MCF 10A (cell line): ENCODE measurements around the gene LOXHD1. TPM values are rescaled to one million over a fixed set of nuclear protein-coding genes. Genes with fewer than 3 reads are reported as not detected.

Experiments used
- BruUV-seq: library from RNA; stranded (reverse); fragments of 400-500 nt; replicated peaks from 2 replicates; lab custom pipeline; 2021; lab: Mats Ljungman, UMichigan
- CTCF ChIA-PET: fragments of 300-600 bp; sonication (Branson Sonifier 250); formaldehyde crosslinking; extraction: SDS; loops from one replicate; lab custom pipeline; 2021; ENCODE audit warnings: antibody characterized with exemption, inconsistent platforms; lab: Yijun Ruan, JAX
- POLR2A ChIA-PET: fragments of 300-600, 350-650 bp; sonication (Branson Sonifier 250); formaldehyde crosslinking; extraction: SDS; loops from one replicate; lab custom pipeline; 2020; ENCODE audit warnings: antibody characterized with exemption, inconsistent platforms; lab: Yijun Ruan, JAX
- DNase-seq: peaks from one replicate; pipeline ENCODE4 v3.0.0-alpha.2; 2018; ENCODE audit not compliant: unreplicated experiment
- H3K27ac Mint-ChIP-seq: one replicate; pipeline ENCODE4 v1.8.0; 2022; ENCODE audit warnings: mild to moderate bottlenecking, low read depth, mixed read lengths; ENCODE audit not compliant: unreplicated experiment
- H3K27me3 Mint-ChIP-seq: one replicate; pipeline ENCODE4 v1.8.0; 2022; ENCODE audit warnings: mixed read lengths; ENCODE audit not compliant: insufficient read depth, unreplicated experiment
- H3K36me3 Mint-ChIP-seq: one replicate; pipeline ENCODE4 v1.8.0; 2022; ENCODE audit warnings: mild to moderate bottlenecking, moderate library complexity, mixed read lengths; ENCODE audit not compliant: insufficient read depth, unreplicated experiment
- H3K4me1 Mint-ChIP-seq: one replicate; pipeline ENCODE4 v1.8.0; 2022; ENCODE audit warnings: mixed read lengths; ENCODE audit not compliant: insufficient read depth, unreplicated experiment
- H3K4me3 Mint-ChIP-seq: one replicate; pipeline ENCODE4 v1.8.0; 2022; ENCODE audit warnings: mild to moderate bottlenecking, moderate library complexity, mixed read lengths; ENCODE audit not compliant: unreplicated experiment
- H3K9me3 Mint-ChIP-seq: one replicate; pipeline ENCODE4 v1.8.0; 2022; ENCODE audit warnings: mixed read lengths; ENCODE audit not compliant: unreplicated experiment
- intact Hi-C: fragments of 100-400 bp; cut with micrococcal nuclease; formaldehyde crosslinking; loops from 2 replicates; pipeline ENCODE4 v1.14.1; 2022
- total RNA-seq: library from RNA; stranded (reverse); gene quantifications from 2 replicates; pipeline ENCODE4 v1.2.3, GENCODE V29; 2022
- TF ChIP-seq, protein P1 (sequence below): fragments of 200-600 bp; IDR thresholded peaks from one replicate; pipeline ENCODE4 v1.8.0; 2022; ENCODE audit warnings: antibody characterized with exemption, mild to moderate bottlenecking; ENCODE audit not compliant: unreplicated experiment

Gene LOXHD1
- total RNA-seq, 1 experiment from 2014 or later, result not detected

DNA sequence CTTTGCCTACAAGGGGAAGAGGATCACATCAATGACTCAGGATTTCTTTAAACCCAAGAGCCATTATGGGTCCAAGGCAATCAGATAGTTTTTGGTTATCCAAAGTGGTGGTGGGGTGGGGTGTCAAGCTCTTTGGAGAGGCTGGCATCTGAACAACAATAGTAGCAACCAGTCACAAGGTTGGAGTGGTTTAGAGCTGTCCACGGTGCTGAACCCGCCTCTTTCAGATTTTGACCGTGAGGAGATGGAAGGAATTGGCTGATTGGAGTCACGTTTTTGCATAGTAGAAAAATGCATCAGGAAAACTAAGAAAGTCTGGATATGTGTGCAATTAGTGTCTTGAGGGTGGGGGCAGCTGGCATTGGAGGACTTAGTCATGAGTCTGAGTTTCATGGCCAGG lies 159.9 kb downstream of the LOXHD1 start:
- no peaks in the 10 kb centered on the region for H3K36me3 Mint-ChIP-seq
- TF ChIP-seq, protein P1, sequence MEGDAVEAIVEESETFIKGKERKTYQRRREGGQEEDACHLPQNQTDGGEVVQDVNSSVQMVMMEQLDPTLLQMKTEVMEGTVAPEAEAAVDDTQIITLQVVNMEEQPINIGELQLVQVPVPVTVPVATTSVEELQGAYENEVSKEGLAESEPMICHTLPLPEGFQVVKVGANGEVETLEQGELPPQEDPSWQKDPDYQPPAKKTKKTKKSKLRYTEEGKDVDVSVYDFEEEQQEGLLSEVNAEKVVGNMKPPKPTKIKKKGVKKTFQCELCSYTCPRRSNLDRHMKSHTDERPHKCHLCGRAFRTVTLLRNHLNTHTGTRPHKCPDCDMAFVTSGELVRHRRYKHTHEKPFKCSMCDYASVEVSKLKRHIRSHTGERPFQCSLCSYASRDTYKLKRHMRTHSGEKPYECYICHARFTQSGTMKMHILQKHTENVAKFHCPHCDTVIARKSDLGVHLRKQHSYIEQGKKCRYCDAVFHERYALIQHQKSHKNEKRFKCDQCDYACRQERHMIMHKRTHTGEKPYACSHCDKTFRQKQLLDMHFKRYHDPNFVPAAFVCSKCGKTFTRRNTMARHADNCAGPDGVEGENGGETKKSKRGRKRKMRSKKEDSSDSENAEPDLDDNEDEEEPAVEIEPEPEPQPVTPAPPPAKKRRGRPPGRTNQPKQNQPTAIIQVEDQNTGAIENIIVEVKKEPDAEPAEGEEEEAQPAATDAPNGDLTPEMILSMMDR, result no peak
- ChIA-PET POLR2A (no interaction called here), CTCF (interaction anchor here (0.8 to 1.4 kb wide), 2 partner anchors 20 to 215 kb away, joined by 3 to 5 read pairs; no protein-coding TSS in a partner anchor)
- no peaks in the 10 kb centered on the region for H3K9me3 Mint-ChIP-seq
- no peaks in the 10 kb centered on the region for H3K4me1 Mint-ChIP-seq
- no peak overlapping the region for H3K4me3 Mint-ChIP-seq
- H3K27ac Mint-ChIP-seq, result no peak overlapping the region
- peak; percentile 60 for DNase-seq
- no TSS peak for BruUV-seq
- intact Hi-C loops, result loop anchor here (1.0 kb wide), 1 partner anchor 45 kb away; no protein-coding TSS in a partner anchor
- peaks cover 36% of the 10 kb centered on the region for H3K27me3 Mint-ChIP-seq

DNA sequence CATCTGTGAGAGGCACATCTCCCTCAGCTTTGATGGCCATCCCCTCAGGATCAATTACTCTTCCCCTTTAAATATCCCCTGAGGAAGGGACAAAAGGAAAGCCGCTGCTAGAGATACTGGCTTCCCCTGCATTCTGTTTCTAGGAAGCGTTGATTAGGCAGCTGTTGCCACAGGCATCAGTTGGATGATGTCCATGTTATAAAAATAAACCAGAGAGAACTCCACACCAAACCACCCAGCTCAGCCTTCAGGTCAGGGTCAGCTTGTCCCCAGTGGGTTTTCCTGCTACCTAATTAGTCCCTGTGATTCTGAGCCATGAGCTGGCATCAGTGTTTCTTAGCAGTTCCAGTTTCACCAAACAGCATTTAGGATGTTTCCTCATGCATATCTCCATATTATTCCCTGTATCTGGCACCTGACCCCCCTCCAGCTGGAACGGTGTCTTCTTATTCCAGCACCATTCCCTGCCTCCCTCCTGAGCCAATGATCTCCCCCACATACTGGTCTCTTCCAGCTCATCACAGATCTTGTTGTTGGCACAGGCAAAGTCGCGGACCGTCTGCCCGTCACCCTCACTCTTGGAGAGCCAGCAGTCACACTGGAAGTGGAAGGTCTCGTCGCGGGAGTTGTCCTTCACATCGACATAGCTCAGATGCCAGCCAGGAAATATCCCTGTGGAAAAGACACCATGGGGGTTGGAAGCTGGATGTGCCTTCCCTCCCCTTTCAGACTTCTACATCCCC lies 168.4 kb downstream of the LOXHD1 start:
- ChIA-PET POLR2A (no interaction called here), CTCF (interaction anchor here (0.6 kb wide), 1 partner anchor 125 kb away, joined by 3 read pairs; no protein-coding TSS in a partner anchor)
- no peak for DNase-seq
- intact Hi-C loops, result no loop called here
- Mint-ChIP-seq H3K4me1 (no peaks in the 10 kb centered on the region), H3K27ac (no peak overlapping the region), H3K36me3 (no peaks in the 10 kb centered on the region), H3K4me3 (no peak overlapping the region), H3K27me3 (peaks cover 34% of the 10 kb centered on the region), H3K9me3 (no peaks in the 10 kb centered on the region)
- TF ChIP-seq, protein P1, result no peak
- no TSS peak for BruUV-seq

DNA sequence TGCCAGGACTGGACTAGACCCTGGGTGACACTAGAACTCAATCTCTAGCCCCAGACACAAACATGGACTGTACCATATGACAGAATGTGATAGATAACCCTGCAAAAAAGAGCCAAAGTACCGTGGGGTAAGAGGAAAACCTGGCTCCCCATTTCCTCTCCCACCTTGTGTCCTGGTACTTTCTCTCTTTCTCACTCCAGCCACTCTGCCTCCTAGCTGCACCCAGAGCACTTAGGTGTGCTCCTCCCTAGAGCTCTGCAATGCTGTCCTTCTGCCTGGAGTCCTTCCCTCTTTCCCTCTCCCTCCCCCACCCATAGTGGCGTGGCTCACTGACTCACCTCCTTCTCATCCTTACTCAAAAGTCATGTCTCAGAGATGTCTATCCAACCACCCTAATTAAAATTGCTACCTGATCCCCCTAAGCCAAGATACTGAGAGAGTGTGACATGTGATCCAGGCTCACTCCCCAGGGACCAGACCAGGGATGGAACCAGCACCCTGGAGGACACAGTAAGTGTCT lies 171.3 kb downstream of the LOXHD1 start:
- Mint-ChIP-seq H3K4me1 (peaks cover 7% of the 10 kb centered on the region), H3K36me3 (no peaks in the 10 kb centered on the region), H3K27ac (no peak overlapping the region), H3K4me3 (no peak overlapping the region), H3K9me3 (no peaks in the 10 kb centered on the region), H3K27me3 (peaks cover 5% of the 10 kb centered on the region)
- peak; percentile 27 for DNase-seq
- intact Hi-C loops, result no loop called here
- CTCF ChIA-PET, result no interaction called here
- no TSS peak for BruUV-seq
- TF ChIP-seq, protein P1, result no peak
- POLR2A ChIA-PET, result no interaction called here

DNA sequence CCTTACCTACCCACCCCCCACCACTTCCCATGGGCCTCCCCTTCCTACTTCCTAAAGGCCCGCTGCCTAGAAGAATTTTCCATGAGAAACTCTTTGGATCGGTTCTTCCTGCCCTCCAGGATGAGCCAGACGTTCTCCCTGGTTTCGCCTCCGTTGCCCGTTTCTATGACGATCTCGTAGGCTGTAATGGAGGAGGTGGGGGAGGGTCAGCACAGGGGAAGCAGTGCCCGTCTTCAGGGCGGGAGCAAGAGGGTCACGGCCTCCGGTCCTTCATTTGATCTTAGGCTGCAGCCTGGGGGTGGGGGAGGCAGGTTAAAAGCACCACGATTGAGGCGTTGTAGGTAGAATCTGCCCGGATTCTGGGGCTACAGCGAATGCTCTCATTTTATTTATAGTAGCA lies 172.0 kb downstream of the LOXHD1 start:
- CTCF ChIA-PET, result no interaction called here
- BruUV-seq, result no TSS peak
- peaks cover 7% of the 10 kb centered on the region for H3K4me1 Mint-ChIP-seq
- no peak for DNase-seq
- H3K27ac Mint-ChIP-seq, result no peak overlapping the region
- no peaks in the 10 kb centered on the region for H3K9me3 Mint-ChIP-seq
- POLR2A ChIA-PET, result no interaction called here
- H3K4me3 Mint-ChIP-seq, result no peak overlapping the region
- intact Hi-C loops, result no loop called here
- no peaks in the 10 kb centered on the region for H3K27me3 Mint-ChIP-seq
- TF ChIP-seq, protein P1, result no peak
- no peaks in the 10 kb centered on the region for H3K36me3 Mint-ChIP-seq
